GM10266 (cell line): ENCODE results near the gene TNS3.

Source experiments
- DNase-seq: peaks from one replicate; pipeline ENCODE4 v3.0.0; 2012; ENCODE audit errors: extremely low spot score
- TF ChIP-seq, protein P1 (sequence below): IDR thresholded peaks from 2 replicates; pipeline ENCODE4 v1.5.1; 2012; ENCODE audit warnings: mild to moderate bottlenecking, low read depth; ENCODE audit not compliant: control insufficient read depth, insufficient read depth; ENCODE audit errors: missing control alignments

TNS3 gene

DNA sequence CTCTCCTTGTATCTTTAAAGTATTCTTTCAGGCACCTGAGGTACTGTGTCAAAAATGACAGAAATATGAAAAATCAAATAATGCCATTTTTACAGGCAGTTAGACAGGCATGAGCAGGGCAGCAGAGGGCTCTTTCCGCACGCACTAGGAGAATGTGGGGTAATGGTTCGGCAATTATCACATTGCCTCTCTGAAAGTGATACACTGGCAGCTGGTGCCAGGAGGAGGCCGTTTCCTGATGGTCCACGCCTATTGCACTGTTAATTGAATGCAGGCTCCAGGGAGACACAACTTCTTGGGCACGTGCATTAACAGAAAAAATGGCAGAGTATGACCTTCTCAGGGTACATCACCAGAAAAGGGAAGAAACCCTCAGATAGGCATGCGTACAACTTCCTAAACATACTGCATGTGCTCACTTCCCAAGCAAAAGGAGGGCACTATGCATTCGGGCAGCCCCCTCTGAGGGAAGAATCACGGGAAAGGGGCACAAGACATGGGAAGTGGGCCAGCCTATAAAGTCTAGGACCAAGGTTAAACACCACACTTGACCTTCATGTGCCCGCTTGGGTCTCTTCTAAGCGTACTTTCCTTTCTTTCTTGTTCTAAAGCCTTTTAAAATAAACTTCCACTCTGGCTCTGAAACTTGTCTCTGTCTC, 161.7 kb downstream of the TNS3 start:
- DNase-seq = no peak
- TF ChIP-seq, protein P1, sequence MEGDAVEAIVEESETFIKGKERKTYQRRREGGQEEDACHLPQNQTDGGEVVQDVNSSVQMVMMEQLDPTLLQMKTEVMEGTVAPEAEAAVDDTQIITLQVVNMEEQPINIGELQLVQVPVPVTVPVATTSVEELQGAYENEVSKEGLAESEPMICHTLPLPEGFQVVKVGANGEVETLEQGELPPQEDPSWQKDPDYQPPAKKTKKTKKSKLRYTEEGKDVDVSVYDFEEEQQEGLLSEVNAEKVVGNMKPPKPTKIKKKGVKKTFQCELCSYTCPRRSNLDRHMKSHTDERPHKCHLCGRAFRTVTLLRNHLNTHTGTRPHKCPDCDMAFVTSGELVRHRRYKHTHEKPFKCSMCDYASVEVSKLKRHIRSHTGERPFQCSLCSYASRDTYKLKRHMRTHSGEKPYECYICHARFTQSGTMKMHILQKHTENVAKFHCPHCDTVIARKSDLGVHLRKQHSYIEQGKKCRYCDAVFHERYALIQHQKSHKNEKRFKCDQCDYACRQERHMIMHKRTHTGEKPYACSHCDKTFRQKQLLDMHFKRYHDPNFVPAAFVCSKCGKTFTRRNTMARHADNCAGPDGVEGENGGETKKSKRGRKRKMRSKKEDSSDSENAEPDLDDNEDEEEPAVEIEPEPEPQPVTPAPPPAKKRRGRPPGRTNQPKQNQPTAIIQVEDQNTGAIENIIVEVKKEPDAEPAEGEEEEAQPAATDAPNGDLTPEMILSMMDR = no peak

DNA sequence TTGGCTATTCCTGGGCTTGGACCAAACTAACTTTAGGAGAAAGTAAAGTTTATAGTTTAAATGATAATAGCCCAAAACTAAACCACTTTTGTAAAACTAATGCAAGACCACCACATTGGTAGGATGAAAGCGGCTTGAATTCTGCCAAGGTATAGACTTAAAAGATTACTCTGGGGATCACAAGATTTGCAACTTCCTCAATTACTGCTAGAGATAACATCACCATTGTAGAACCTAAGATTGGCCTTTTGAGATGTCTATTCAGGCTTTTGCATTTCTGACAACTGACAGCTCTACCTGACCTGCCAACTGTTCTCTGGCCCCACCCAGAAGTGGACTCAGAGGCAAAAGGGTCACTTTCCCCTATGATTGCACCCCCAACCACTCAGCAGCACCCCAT, 162.4 kb downstream of the TNS3 start:
- no peak for DNase-seq
- TF ChIP-seq, protein P1 = no peak

DNA sequence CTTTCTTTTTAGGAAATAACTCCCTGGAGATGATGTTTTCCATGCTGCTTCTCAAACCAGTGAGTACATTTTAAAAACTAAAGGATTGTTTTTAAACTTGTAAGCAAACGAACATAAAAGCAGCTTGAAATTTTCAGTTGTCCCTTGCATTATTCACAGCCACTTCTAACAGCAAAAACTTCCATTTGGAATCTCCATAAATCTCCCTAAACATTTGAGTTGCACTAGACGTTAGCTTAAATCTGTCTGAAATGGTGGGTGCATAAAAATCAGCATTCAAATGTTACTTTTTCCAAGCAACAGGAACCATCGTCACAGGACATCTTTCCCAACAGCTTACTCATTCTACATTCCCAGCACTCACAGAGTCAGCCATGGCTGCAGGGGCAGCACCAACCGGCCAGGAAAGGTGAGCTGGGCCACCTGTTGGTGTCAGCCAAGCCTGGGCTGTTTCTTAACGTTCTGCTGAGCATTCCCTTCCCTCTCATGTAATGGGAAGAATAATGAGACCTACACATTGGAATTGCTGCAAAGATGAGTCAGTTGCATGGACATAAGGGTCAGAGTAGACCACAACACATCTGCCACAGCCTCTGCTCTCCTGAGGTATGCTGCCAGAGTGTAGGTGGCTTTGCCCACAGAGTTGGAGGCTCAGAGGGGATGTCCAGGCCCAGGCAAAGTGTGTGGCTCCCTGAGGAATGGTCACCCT, 163.2 kb downstream of the TNS3 start:
- TF ChIP-seq, protein P1 = no peak
- DNase-seq = no peak

DNA sequence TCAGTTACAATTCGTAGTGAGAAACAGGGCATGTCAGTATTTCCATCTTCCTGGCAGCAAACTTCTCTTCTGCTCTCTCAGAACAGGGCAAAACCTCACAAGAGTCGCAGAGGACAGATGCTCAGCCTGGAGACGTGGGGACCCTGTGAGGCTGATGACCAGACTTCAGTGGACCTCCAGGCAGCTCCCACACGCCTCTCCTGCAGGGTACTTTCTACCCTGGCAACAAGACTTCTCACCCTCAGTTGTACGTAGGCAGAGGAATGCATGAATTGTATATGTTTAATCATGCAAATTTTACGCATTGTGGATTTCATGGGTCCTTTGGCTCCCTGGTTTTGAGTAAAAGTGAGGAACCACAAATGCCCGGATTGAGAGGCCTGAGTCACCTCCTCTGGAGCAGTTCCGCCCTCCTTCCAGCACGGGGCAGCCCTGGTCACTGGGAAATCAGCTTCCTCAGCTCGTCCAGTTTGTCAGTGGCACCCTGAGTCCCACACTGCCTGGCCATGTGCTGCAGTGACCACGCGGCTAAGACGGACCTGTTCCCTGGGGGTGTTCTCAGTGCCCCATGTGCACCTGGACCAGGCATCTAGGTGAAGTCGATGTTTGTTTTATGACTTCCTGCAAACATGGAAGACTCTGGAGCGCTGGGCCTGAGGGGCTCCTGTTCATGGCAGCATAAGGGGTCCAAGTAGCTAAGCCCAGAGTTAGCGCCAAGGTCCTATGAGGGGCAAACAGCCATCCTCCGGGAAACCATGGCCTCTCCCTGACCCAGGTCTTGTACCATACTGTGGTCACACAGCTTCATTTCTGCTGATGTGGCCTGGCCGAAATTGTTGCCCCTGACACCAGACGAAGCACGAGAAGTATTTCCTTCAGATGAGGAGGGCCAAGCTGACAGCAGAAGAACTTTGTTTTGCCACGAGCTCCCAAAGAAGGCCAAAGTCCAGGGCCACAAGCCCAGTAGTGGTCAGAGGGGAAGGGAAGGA, 165.1 kb downstream of the TNS3 start:
- TF ChIP-seq, protein P1 = no peak
- DNase-seq = no peak

DNA sequence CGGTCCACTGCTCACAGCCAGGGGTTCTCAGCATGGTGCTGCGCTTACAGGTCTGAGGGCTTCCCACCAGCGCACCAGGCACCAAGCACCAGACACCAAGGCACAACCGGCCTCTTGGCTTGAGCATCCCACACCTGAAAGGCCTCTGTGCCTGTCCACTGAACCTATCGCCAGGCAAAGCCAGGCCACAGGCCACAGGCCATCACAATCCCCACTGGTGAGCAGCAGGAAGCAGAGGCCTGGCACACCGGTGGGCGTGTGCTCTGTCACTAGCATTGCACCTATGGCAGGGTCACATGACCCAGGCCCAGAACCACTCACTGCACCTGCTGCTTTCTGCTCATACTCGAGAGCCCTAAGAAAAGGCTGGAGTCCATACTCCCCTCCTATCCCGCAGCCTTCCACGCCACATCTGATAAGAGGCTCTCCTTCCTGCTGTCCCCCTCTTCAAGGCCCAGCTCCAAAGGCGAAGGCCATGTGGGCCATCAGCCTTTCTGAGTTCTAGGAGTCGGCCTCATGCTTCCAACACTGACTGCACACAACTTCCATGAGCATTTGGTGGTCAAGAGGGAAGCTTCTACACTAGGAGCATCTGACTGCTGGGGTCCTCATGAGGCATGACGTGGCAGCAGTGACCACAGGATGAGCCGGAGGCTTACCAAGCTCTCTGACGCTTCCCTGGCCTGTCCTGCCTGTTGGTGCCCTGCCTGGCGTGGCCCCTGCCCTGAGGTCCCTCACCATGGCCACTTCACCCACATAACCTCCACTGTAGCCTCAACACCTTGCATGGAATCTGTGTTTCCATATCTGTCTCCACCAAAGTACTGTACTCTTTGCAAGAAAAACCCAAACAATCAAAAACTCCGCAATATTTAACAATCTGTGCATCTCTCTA, 166.3 kb downstream of the TNS3 start:
- TF ChIP-seq, protein P1 = no peak
- DNase-seq = no peak
